ENCODE measurements around the gene USP6. TPM values are rescaled to one million over a fixed set of nuclear protein-coding genes. Genes with fewer than 3 reads are reported as not detected.
"Not testable (repeated sequence)": the region's sequence is repeated elsewhere in the genome, so short reads cannot be mapped to it uniquely, and the experiment has no call there.

USP6 gene
- 1.9 TPM for total RNA-seq (ENCODE audit: insufficient read depth, low replicate concordance)

DNA sequence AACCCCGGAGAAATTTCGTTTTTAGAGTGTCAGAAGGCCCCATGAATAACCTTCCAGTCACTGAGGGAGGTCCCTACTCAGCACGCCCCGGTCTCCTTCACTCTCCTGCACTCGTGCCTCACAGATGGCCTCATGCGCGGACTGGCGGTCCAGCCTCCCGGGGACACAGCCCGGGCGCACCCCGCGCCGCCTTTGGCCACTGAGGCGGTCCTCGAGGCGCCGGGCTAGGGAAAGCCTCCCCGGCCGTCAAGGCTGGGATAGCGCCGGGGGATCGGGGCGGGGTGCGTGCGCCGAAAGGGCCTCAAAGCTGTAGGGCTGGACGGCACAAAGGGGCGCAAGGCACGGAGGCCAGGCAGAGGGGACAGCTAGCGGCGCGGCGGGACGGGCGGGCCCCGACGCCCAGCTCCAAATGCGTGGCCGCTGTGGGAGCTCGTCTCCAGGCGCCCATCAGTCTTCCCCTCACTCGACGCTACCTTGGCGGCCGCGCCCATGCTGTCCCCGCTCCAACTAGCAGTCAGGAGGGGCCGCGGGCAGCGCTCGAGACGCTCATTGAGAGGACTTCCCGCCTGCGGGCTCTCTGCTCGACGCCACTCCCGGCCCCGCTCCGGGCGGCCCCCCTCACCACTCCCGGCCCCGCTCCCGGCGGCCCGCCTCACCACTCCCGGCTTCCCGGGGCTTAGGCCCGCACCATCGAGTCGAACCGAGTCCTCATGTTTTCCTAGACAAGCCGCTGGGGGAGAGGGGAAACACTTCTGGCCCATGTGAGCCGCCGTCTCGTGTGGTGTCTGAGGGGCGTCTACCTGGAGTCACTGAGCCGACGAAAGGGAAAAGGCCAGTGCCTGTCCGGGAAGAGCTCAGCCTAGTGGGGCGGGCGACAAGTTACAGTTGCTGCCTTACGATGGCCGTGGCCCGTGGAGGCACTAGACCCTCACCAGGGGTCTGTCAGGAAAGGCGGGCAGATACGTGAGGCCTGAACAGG lies at the start of gene USP6:
TSS of gene USP6 (plus strand) at position 360 of the 979 bp plus-strand sequence. CDS start 14,336 bp downstream, outside the sequence.
- DNase-seq (ENCODE audit: low spot score): no peak

DNA sequence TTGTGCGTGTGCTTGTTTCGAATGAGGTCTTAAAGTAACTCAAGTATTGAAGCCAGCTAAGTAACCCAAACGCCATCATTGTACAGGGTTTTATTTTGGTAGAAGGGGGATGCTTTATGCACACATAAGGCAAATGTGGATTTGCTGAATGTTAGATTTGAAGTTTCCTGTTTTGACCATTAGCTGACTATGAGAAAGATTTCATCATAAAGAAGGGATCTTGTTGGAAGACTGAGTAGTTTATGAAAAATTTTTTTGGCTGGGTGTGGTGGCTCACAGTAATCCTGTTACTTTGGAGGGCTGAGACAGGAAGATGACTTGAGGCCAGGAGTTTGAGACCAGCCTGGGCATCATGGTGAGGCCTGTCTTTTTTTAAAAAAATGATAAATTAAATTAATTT lies 47.6 kb upstream of the USP6 start:
- peak; percentile 21 for DNase-seq (ENCODE audit: low spot score)

DNA sequence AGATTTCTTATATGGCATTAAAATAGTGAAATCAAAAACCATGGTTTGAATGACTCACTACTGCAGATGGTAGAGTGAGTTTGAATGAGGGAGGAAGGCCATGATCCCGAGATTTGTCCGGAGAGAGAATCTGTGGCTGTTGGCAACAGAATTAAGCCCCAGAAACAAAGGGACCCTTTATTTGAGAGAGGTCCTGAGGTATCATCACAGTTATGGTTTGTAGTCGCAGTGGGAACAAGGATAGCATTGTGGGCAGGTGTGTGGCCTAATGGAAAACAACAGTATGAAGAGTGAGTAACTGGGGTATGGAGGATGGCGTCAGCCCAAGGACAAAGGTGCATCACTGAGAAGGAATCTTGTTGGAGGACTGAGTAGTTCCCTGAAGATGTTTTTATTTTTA lies 46.1 kb upstream of the USP6 start:
- no peak for DNase-seq (ENCODE audit: low spot score)

DNA sequence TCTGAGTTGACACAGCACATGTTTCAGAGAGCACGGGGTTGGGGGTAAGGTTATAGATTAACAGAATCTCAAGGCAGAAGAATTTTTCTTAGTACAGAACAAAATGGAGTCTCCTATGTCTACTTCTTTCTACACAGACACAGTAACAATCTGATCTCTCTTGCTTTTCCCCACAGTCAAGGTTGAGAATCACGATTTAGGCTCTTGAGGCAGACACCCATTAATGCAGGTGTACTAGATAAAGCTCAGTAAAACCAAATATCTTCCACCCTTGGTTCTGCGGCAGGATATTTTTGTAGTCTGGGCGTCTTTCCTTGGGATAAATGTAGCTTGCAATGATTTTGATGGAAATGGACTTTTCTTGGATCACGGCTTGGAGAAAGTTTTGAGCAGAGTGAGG lies 40.4 kb upstream of the USP6 start:
- not testable (repeated sequence) for DNase-seq (ENCODE audit: low spot score)

DNA sequence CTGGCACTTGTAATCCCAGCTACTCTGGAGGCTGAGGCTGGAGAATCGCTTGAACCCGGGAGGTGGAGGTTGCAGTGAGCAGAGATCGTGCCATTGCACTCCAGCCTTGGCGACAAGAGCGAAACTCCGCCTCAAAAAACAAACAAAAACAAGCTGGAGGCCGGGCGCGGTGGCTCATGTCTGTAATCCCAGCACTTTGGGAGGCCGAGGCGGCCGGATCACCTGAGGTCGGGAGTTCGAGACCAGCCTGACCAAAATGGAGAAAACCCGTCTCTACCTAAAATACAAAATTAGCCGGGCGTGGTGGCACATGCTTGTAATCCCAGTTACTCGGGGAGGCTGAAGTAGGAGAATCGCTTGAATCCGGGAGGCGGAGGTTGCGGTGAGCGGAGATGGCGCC lies 38.6 kb upstream of the USP6 start:
- not testable (repeated sequence) for DNase-seq (ENCODE audit: low spot score)

DNA sequence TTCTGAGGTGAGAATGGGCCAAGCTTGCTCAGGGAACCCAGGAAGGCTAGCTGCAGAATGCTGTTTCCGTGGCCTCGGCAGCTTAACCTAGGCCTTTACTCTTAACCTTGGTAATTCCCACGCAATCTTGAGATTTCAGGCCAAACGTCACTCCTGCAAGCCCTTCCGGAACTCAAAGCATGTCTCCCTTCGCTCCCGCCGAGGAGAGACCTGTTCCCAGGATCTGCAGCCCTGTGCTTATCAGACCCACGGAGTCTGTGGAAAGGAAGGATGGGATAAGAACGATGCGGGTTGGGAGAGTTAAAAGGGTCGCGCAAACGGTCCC lies 38.1 kb upstream of the USP6 start:
- DNase-seq (ENCODE audit: low spot score): no peak

DNA sequence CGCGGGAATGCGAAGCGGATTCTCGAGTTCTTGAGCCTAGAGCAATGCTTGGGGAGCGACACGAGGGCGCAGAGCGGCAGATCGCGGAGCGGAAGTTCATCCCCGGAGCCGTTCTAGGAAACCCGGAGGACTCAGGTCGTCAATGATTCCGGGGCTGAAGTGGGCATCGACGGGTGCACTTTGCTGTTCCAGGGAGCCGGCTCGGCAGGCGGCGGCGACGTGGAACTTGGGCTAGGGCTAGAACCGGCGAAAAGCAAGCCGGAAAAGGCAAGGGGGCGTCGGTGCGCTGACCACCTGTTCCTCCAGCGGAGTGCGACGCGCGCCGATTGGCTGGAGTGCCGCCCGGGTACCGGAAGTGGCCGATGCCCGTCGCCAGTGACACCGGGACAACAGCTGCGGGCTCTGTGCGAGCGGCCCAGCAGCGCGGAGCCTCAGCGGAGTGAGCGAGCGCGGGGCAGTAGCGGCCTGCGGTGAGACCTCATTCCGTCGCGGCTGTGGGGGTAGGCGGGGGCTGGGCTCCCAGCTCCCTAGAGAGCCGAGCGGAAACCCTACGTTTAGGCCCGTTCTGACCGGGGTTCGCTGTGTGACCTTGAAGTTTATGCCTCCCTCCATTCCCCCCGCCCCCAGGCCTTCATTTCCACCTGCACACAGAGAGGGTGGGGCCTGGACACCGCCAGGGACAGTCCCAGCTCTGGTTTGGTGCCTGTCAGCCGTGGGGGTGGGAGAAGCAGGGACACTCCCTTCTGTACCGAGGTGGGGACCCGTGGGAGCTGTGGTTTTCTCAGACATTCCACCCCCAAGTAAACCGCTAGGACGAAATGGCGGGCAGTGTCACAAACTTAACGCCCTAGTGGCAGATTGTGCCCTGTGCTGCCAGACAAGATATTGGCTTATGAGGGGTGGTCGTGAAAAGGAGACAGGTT lies 37.5 kb upstream of the USP6 start, which contains the start of gene ZFP3:
TSS of gene ZFP3 (plus strand) at position 362 of the 923 bp plus-strand sequence. CDS start 13,038 bp downstream, outside the sequence.
- DNase-seq (ENCODE audit: low spot score): peak; percentile 86

DNA sequence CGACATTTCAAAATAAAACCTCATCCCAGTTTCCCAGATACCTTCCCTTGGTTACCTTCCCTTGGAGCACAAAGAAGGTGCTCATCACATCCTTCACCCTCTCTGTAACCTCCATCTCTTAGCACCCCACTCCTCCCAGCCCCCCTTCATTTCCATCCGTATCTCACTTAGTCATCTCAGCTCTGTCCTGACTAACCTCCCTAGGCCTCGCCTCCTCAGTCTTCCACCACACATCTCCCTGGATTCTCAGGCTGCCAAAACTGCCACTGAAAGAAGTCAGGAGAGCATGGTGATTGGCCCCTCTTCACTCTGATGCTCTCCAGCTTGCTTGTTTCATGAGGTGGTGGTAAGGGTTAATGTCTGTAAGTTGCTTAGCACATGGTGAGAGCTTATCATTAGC lies 35.2 kb upstream of the USP6 start:
- DNase-seq (ENCODE audit: low spot score): no peak

DNA sequence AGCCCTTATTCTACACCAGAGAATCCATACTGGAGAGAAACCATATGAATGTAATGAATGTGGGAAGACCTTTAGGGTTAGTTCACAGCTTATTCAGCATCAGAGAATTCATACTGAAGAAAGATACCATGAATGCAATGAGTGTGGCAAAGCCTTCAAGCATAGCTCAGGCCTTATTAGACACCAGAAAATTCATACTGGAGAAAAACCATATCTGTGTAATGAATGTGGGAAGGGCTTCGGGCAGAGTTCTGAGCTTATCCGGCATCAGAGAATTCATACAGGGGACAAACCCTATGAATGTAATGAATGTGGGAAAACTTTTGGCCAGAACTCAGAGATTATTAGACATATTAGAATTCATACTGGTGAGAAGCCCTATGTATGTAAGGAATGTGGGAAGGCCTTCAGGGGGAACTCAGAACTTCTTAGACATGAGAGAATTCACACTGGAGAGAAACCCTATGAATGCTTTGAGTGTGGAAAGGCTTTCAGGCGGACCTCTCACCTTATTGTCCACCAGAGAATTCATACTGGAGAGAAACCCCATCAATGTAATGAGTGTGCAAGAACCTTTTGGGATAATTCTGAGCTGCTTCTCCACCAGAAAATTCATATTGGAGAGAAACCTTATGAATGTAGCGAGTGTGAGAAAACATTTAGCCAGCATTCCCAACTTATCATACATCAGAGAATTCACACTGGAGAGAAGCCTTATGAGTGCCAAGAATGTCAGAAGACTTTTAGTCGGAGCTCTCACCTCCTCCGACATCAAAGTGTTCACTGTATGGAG lies 23.4 kb upstream of the USP6 start:
- DNase-seq (ENCODE audit: low spot score): no peak

DNA sequence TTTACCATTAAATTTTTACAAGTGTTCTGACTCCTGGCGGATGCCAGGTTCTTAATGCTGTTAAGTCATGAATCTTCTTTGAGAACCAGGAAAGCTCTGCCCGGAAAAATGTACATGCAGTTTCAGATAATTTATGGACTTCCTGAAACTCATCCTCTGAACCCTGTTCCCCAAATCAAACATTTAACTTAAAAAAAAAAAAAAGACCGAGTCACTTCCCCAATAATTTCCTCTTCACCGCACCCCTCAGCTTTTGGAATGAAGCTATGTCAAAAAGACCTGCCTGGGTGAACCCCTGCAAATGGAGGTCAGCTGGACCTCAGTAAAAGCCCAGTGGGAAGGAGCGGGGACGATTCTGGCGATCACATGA lies 19.1 kb upstream of the USP6 start:
- no peak for DNase-seq (ENCODE audit: low spot score)

DNA sequence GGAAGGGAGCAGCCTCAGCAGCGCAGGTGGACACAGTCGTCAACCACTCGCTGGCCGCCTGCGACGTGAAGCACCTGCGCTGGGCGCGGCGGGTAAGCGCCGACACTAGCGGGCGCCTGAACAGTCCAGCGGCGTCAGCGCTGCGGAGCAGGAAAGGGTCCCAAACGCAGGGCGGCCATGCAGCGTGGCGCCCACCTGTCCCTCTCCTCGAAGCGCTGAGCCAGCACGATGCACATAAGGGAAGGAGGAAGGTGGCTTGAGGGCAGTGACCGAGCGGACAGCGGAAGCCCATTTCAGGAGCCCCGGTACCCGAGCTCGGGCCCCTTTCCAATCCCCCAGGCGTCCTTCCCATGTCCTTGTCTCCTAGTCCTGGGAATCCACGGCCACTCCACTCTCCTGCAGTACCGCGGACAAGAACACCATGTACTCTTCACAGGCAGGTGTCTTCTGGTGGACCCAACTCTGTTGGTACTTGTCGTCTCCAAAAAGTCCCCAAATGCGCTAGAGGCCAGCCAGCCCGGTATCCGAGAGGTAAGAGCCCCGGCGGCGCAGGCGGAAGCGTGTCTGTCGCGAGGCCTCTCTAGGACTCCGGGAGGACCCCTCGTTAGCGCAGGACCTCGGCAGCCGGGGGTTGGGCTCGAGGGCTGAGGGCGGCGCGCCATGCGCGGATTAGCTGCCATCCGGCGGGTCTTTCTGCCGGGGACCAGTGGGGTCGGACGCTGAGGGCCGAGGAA lies 18.6 kb upstream of the USP6 start:
- DNase-seq (ENCODE audit: low spot score): peak; percentile 58

DNA sequence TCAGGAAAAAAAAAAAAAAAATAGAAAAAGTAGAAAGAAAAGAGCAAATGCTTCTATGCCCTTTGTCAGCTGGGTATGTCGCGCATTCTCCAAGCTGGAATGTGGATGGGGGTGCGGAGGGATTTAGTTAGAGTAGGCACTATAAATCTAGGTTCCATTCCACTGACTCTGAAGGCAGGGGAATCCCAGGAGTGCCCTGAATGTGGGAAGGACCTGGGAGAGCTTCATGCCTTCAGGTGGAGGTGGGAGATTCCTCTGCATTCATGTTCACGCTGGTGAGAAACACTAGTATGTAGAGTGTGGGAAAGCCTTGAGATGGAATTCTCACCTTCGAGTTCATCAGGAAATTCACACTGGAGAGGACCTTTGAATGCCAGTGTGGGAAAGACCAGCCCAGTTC lies 16.6 kb upstream of the USP6 start:
- no peak for DNase-seq (ENCODE audit: low spot score)

DNA sequence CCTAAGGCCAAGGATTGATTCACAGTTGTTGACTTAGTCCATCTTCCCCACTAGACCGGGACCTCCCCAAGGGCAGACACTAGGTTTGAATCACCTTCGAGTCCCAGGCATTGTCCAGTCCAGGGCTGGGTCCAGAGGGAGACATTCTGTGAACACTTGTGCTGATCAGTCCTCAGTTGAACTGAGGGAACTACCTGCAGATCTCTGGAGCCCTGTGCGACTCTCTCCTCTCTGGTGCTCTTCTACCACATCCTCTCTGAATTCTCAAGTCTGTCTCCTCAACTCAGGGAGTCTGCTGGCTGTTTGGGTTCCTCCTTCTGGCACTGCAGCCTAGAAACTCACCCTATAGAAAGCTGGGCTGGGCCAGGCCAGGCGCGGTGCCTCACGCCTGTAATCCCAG lies 15.0 kb upstream of the USP6 start:
- no peak for DNase-seq (ENCODE audit: low spot score)

DNA sequence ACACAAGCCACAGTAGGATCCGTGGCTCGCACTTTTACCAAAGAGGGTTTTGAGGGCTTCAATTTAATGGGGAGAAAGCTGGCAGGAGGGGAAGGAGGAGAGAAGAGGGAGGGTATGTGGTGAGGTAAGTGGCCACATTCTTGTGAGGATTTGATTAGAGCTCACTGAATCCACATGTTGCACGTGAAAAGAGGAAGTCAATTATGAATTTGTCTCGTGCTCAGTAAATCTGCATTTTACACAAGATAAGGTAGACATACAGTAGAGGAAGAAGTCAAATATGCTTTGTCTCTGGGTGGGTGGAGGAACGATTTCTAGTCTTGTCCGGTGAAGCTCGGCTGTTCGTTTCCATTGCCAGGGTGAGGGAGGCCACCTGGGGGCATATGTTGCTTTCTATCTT lies 5.0 kb upstream of the USP6 start:
- DNase-seq (ENCODE audit: low spot score): no peak

DNA sequence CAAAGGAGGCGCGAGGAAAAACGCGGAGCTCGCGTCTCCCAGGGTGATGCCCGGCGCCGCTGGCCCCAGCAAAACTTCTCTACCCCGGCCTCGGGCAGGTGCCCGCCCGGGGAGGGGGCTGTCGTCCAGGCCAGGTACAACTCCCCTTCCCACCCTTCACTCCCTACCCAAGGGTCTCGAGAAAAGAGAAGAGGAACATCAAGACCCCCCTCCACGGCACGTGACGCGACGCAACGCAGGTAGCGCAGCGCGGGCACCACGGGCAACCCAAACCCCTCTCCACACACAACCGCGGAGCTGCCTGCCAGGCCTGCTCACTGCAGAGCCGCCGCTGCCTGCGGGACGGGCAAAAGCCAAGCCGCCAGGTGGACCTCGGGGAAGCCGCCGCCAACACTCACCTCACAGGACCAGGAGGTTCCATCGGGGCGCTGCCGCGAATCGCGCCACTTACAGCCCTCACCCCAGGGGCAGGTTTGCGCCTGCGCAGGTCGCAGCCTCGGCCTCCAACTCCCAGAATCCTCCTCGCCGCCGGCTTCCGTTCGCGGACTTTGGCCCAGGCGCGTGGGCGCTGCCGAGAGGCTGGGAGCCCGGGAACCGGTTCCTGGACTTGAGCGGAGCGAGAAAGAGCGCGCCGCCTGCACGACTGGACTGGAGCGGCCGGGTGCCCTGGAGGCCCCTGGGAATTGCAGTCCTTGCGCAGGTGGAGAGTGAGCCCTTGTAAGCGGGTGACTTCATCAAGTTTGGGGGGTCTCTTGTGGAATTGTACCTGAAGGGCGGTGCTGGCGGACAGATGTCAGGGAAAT lies 4.2 kb upstream of the USP6 start, which contains the start of gene ZNF232:
TSS of gene ZNF232 (minus strand) at position 477 of the 803 bp plus-strand sequence. CDS start at position 421, 56 bp downstream.
- DNase-seq (ENCODE audit: low spot score): peak; percentile 97

DNA sequence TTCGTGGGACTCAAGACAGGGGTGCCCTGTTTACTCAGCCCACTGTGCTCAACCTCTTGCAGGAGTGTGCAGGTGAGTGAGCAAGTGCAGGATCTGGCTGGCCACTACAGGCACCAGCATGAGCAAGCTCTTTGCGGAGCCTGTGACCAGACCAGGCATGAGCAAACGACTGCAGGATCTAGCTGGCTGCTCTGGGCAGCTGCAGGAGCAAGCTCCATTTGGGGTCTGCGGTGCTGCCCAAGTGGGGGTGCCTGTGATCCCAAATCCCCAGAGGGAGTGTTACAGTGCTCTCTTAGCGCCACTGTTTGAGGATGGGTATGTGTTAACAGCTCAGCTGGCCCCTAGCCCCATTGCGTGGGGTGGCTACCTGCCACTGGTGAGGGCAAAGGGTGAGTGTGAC lies 2.4 kb downstream of the USP6 start:
- no peak for DNase-seq (ENCODE audit: low spot score)

DNA sequence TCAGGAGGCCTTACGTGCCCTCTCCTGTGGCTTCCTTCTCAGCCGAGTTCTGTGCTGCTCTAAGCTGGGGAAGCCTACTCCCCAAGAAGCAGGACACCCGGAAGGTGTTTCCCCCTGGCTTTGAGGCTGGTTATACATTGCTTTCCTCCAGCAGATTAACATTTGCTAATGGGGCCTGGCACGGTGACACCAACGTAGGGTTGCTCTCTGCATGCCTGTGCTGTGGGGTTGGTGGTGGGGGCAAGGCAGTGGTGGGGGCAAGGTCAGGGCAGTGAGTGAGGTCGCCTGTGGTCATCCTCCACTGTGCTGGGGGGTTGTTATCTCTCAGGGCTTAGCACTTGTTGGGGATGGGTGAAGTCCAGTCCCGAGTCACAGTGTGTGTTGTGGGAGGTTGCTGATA lies 4.2 kb downstream of the USP6 start:
- DNase-seq (ENCODE audit: low spot score): no peak

DNA sequence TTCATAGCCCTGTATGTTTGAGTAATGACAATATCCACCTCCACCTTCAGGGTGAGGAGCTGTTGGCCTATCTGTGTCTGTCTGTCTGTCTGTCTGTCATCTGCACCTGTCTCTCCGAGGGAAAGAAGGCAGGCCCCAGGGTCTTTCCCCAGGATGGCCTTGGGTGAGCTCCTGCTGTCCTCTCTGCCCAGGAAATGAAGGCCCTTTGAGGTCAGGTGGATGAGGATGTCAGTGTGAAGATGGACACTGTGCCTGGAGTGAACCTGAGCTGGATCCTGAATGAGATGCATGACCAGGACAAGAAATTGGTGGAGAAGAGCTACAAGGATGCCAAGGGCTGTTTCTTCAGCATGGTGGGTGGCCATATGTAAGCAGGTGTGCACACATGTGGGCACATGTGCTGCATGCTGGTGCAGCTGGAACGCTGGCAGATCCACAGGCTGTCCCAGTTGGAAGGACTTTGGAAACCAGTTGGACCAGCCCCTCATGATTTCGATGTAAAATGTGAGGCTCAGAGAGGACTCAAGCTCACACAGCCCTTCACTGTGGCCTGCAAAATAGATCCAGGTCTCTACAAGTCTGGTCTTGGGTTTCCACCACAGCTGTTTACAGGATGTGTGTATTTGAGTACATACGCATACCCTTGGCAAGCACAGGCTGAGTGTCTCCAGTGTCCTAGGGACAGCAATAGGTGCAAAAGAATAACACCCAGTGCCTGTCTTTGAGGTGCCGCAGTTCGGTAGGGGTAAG lies 4.8 kb downstream of the USP6 start:
- DNase-seq (ENCODE audit: low spot score): not testable (repeated sequence)

Measured in umbilical cord (tissue), 2 donors.